Hematopoietic multipotent progenitor cell treated with erythropoietin and hydrocortisone succinate and interleukin-3 and kit ligand, for 4 days (in vitro differentiated cells): ENCODE measurements around the gene LY6G6C.

Experiments
- DNase-seq: peaks from one replicate; pipeline ENCODE4 v3.0.0-alpha.2; 2015

The LY6G6C gene

GRCh38 chr6:31676904-31677303 is 44.6 kb downstream of the LY6G6C start:
- no peak for DNase-seq

- DNase-seq, result no peak
Measured at GRCh38 chr6:31676322-31676903, 45.1 kb downstream of the LY6G6C start.

- DNase-seq, result no peak
Measured at GRCh38 chr6:31669676-31670075, 51.9 kb downstream of the LY6G6C start, which contains the start of gene LY6G5B. LY6G5B (plus strand) TSS chr6:31669976; CDS start chr6:31670951, 975 bp downstream.
